ENCODE measurements around the gene CCDC82.

The CCDC82 gene

DNA sequence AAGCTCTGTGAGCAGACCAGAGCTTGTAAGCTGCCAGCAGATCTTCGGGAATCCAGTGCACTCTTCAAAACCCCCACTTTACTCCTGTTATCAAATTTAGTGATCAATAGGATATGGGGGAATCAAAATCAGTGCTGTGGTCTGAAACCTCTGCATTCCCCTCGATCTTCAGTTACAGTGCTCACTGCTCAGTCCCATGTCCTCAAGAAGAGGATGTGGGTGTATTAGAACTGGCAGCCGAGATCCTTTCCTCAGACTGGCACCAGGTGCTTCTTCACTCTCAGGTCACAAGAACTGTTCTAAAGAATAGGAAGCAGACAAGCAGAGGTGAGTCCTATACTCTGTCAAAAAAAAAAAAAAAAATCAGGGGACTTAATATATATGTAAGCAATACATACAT is 31.4 kb downstream of the CCDC82 start:
- DNase-seq: no peak

DNA sequence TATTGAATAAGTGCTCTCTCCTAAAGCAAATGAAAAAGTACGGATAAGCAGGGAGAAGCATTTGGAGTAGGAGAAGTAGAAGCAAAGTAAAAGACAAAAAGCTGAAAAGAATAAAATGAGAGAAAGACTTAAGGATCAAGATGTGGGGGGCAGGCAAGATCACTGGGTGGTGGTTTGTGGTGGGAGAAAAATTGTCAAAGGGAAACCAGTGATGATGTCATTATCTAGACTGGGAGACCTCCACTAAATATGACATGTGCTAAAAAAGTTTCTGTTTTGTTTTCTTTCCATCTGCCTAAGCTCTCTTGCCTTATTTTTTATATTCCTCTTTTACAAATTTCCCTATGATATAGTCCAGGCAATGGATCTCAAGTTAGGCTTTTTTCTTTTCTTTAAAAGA is 31.9 kb downstream of the CCDC82 start:
- DNase-seq: no peak

DNA sequence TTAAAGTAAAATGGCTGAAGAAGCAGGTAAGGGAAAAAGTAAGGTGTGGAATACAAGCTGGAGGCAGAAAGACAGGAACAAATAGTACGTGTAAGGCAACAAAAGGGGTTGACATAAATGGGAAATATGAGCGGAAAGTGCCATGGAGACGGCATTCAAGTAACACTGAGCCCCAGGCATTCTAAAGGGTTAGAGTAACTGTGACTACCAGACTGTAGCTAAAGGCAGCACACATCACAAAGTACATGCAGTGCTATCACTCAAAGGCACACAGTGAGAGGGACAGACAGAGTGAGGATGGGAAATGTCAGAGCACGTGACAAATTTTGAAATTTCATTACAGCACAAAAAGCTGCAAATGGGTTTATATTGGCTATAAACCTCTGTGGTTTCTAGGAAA is 32.9 kb downstream of the CCDC82 start:
- DNase-seq: no peak

DNA sequence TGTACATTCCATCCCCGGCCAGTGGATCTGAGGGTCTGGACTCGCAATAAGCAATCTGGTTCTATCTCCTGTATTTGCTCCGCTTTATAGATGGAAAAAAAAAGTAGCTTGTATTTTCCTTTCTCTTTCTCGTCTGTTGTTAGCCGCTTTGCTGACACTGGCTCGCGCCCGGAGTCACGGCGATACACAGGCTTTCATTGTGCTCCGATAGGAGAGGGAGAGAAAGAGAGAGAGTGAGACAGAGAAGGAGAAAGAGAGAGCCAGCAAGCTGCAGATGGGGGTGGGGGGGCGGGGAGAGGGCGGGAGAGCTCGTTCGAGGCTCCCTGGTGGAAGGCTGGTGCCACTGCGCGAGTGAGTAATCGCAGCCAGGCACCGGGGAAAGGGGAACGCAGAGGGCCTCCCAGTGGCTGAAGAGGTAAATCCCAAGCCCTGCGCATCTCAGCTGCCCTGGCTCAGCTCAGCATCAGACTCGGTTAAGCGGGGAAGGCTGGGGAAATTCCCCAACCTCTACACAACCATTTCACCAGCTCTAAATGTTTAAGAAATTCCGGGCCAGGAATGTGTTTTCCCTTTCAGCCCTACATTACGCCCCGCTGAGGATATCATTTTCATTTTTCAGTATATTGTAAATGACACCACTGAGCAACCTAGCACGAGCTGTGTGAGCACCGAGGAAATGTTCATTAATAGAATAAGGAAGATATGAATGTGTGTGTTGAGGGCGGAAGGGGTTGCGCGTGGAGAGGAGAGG is 46.6 kb downstream of the CCDC82 start, which contains the start of gene MAML2:
TSS of gene MAML2 (minus strand) at position 235 of the 751 bp plus-strand sequence. CDS start 1,300 bp downstream, outside the sequence.
- DNase-seq: peak; percentile 95

DNA sequence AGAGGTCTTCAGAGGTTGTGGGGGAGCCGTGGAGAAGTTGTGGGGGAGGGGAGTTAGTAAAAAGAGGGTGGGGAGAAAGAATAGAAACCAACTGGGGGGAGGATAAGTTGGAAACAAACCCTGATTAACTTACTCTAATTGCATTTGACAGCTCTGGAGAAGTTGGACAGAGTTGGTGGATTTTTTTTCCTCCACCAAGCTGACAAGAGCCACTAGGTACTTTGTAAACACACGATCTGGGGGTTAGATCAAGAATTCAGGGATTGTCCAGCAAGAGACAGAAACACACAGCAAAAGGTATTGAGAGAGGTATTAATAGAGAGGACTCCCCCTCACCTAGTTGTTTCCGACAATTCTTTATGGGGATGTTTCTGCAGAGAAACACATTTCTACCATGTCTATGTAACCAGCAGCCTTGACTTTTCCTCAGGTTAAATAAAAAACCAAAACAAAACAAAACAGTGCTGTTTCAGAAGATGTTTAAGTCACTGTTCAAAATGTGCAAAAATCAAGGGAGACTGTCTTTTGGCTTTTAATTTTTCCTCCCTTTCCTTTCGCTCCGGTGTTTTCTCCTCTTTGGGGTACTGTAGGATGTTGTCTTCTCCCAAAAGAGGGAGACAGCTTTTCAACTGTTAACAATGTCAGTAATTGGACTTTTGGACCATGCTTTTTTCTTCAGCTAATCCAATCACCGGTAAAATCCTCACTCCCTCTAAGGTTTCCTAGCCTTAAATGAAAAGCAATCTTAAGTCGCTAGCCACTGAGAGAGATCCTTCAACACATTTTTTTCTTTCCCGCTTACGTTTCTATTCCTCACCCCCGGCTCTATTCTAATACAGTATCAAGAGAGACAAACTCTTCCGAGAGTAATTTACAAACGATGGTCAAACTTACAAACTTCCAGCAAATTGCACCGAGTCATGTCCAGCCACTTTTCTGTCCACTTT is 47.4 kb downstream of the CCDC82 start:
- no peak for DNase-seq

DNA sequence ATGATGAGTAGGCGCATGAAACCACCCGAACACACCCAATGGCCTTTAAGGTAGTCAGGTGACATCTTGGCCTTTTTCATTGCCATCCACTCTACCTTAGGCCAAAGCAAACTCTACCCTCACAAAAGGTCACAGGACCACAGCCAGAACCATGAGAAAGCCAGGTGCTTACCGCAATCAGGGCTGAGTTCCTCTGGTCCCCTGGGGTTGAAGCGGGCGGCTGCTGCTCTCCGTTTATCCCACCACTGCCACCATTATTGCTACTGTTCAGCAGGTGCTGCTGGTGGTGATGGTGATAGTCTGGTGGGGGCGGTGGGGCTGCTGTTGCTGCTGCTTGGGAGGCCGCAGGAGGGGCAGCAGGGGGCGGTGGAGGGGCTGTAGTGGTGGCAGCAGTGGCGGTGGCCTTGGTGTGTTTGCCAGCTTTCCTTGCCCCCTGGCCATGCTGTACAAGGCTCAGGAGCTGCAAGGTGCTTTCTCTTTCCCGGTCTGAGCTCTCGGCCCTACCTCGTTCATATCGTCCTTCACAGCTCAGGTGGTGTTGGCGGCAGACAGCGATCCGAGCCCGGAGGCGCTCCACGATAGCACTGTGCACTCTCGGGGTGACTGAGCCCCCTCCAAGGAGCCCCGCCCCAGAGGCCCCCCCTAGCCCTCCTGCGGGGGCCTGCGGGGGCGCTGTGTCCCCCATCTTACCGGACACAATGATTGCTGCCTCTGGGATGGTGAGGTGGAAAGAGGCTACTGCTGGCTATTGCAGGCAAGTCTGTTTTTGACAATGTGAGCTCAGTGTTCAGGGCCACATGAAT is 48.3 kb downstream of the CCDC82 start:
- DNase-seq: peak; percentile 68

DNA sequence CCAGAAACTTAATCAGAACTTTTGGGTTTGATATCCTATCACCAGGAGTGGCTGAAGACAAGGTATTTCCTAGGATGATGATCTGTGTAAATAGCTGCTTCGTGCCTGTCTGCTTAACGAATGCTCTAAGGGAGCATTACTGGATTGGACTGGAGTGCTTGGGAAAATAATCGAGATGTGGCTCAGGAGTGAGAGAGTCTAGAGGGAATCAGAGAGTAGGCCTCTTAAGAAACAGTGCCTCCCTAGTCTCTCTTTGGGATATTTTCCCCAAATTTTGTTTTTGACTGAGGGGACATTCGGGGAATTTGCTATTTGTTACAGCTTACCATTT is 49.2 kb downstream of the CCDC82 start:
- DNase-seq: no peak

DNA sequence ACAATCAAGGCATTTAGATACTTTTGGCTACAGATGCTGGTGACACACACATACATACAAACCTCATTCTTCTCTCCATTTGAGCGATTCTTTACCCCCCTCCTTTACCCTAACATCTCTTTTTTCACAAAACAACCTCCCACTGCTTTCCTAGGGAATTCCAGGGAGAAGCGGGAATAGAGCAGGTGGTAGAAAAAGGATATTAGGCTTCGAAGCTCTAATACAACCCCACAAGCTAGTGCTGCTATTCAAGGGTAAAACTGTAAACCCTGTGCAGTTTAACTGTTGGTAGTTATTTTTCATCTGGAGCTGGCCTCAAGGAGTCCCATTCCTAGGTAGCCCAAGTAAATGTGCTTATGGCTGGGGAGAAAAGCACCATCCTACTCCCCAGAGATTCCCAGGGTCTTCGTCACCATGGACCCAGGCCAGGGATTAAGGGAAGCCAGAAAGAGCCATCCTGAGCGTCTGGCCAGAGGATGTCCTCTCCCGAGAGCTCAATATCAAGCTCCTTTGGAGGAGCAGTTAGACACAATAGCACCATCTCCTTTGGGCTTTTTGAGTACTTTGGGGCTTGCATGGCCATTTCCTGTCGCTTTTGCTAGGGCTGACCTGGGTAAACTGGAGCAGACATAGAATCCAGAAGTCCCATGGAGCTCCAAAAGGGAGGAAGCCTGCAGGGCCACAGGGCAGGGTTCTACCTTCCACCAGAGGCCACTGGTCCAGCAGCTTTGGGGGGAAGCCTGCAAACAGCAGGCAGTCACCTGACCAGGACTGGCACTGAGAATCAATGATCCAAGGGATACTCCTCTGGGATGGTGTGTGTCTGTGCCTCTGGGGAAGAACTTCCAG is 49.8 kb downstream of the CCDC82 start:
- DNase-seq: no peak

DNA sequence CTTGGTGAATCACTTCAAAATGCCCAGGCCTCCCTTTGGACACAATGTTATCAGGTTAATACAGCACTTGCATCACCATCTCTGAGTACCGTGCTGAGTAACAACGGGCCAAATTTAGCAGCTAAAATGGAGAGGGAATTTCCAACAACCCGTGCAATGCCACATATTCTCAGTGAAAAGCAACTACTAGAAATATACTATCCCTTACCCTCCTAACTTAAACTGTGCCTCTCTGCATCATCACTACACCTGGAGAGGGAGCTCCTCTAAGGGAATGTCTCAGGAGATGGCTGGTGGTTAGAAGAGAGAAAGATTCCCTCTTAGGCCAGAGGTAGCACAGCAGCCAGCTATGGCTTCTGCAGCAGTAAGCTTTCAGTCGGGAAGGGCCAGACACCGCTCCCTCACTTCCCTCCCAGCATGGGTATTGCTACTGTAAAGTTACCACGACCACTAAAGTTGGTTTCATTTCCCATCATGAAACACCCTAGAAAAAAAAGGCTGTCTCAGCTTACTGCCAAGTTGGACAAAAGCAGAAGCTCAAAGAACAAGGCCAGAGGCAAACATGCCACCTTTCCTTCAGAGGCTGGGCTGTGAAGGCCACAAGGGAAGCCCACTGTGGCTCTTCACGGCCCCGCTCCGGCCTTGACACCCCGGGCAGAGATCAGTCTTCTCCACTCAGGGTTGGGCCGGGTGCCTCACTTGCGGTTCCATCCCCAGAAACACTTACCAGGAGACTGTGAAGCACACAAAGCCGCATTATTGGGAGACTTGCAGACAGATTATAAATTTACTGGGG is 50.6 kb downstream of the CCDC82 start:
- DNase-seq: peak; percentile 63

DNA sequence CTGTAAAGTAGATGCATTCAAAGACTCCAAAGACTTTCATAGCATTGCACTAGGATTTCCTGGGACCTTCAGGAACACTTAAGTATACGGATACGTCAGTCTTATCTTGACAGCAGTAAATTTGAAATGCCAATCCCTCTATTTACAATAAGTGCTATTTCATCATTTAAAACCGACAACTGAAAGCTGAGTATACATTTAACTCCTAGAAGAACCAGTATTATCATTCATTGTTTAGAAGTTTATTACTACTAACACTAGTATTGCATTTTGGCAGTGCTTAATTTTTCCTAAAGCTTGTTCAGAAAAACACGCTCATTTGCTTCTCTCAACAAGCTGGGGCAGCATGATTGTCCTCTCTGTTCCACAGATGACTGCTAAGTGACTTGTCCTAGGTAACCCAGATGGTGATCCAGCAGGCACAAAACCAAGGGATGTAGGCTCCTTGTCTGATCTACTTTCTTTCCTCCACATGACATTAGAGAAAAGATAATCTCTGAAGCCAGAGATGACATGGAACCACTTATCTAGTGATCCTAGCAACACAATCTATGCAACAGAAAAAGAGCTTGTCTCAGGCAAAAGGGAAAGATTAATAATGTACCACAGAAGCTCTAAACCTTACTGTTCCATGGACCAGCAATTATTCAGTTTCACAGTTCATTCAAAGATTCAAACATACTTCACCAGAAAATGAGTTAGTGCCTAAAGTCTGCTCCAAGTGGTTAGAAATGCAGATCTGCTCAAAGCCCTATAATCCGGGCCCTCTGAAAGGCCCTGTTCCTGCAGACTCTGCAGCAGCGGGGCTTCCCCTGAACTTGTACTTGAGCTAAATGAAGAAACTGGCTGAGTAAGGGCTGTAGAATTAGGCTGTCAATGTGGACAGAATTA is 51.9 kb downstream of the CCDC82 start:
- DNase-seq: no peak

DNA sequence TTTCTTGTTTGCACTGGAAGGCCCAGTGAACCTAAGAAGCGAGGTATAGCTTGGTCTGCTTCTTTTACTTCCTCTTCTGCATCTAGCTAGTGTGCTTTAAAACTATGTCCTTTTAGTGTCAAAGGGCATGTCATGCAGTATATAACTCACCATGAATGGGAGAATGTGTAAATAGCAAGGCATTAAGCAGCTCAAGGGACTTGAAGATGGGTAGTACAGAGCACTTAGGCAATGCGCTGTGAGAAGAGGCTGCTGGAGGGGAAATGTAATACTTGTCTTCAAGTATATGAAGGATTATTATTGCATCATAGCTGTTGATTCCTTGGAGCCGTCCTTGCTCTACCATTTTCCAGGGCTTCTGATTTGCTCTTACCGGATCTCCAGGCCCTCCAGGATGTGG is 54.3 kb downstream of the CCDC82 start:
- DNase-seq: no peak

DNA sequence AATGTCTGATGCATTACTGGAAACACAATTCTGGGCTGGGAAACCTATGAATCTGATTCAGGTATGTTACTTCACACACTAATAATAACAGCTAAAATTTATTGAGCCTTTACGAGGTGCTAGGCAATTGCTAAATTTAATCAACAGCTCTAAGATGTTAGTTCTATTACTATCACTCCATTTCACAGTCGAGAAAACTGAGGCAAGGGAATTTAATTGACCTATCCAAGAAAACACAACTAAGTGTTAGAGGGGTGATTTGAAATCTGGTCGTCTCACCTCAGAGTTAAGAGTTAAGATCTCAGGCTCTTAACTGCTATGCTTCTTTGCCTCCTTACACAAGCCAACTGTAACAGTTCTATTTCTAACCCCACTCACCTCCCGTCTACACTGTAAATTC is 55.5 kb downstream of the CCDC82 start:
- no peak for DNase-seq

DNA sequence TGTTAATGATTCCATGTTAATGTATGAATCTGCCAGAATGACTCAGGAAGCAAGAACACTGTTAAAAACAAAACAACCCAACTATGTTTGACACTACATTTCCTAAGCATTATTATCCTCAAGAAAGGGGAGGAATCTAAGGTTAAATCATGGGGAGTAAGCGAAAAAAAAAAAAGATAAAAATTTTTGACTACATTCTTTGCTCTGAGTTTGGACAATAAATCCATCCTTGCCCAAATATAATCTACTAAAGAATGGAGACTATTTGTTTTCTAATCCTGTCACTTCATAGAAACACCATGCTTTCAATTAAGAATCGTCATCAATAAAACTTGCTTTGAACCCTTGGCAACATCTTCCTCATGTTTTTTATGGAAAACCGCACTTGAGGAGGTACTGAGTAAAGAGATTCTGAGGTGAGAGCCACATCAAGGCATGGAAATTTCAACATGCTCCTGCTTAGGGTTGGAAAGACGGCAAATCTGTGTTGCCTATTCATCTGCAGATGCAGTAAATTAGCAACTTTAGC is 56.5 kb downstream of the CCDC82 start:
- DNase-seq: peak; percentile 49

DNA sequence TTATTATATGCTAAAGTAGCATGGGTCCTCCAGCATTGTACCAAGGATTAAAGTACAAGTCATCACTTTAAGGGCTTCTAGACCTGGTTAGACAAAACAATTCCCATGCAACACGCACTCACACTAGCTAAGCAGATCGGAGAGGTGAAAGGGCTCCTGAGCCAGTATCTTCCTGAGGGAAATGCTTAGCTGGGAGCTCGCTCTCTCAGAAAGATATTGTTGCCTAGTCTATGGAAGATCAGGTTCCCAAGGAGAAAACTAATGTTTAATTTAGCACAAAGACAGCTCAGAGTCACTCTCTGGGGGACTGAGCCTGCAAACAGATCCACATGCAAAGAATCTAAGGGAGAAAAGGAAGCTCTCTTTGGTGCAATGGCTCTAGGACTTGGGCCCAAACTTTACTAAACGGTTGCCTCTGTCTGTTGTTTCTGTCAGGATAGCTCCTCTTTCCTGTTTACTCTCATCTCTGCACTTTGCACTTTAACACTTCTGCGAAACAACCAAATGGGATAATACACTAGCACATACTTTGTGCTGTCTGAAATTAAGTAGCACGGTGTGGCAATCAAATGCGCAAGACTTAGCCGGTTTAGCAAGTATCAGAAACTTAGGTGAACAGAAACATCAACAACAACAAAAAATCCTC is 57.5 kb downstream of the CCDC82 start:
- DNase-seq: no peak

DNA sequence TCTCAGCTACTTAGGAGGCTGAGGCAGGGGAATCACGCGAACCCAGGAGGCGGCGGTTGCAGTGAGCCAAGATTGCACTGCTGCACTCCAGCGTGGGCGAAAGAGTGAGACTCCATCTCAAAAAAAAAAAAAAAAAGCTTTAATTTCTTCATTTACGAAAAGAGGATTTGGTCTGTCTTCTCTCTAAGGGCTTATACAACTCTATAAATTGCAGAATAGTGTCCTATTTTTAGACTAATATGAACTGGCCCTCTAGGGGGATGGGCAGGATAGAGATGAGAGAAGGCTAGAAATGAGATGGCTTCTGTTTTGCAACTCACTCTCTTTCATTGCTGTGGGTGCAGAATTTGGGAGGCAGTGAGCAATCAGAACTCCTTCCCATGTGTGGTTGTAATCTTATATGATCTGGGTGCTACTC is 58.0 kb downstream of the CCDC82 start:
- DNase-seq: no peak

DNA sequence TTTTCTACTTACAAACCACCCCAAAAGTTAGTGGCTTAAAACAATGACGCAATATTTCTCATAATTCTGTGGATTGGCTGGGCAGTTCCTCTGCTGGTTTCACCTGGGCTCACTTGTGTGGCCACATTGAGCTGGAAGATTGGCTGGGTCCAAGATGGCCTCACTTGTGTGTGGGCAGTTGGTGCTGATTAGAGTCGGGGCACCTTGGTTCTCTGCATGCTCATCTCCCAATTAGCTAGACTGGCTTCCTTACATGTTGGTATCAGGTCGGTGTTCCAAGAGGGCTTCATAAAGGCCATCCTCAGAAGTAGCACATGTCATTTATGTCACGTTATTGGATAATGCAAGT is 59.2 kb downstream of the CCDC82 start:
- DNase-seq: no peak

DNA sequence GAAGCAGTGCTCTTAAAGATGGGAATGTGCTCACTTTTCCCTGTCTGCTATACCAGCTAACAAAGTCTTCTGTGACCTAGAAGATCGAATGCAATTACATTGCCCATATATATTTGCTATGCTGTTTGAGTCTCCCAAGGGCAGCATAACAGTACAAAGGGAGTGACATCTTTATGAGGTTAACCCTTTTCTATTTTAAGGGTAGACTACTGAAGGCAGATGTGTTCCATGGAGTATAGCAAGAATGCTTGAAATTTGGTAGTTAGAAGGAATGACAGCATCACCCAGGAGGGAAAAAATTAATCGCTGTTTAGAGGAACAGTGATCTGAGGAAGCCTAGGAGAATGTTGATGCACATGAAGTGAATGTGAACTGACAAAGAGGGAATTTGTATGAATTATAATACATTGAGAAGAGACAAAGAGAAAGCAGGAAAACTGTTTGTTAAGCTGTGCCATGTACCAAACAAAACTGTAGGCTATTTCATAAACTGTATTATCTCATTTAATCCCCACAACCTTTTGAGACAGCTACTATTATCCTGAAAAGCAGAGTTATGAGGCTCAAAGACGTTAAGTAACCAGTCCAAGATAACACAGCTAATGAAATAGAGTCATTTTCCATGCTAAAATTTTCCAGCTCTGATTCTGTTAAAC is 59.7 kb downstream of the CCDC82 start:
- no peak for DNase-seq

DNA sequence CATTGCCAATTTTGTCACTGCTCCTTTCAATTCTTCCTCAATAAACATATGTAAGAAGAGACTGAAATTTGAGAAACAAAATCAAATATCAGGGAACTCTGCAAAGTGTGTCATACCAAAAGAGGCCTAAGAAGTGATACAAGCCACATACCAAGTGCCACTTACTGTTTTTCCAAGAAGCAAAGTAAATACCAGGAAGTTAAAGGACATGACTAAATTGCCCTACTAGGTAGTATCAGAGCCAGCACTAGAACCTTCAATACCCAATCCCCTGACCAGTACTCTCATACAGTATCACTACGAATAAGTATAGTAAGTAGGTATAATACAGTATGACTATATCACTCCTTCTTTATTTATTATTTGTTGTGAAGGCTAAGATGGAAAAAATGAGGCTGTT is 60.3 kb downstream of the CCDC82 start:
- DNase-seq: no peak

DNA sequence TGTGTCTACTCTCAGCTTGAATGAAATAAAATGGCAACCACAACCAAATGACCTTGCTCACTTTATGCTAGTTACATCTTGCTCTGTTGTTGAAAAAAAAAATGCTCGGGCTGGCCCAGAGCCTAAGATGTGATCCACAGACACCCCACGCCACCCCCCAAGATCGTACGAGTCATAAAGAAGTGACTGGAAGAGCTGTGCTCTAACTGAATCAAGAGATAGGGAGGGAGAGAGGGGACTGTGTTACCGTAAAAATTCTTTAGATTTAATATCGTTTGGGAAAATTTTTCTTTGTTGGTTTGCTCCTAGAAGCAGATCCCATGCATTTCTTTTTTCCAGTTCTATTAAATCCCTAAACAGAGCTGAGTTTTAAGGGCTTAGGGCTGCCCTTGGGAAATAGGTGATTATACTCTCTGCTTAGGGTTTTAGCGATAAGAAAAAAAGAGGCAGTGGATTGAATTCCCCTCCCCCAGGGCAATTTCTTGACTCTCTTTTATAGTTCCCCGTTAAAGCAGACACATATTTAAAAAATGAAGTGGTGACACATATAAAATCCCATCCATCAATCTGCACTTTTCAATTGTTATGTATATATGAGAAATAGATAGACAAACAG is 61.2 kb downstream of the CCDC82 start:
- peak; percentile 53 for DNase-seq
